ENCODE measurements around the gene CCDC185.

The CCDC185 gene

DNA sequence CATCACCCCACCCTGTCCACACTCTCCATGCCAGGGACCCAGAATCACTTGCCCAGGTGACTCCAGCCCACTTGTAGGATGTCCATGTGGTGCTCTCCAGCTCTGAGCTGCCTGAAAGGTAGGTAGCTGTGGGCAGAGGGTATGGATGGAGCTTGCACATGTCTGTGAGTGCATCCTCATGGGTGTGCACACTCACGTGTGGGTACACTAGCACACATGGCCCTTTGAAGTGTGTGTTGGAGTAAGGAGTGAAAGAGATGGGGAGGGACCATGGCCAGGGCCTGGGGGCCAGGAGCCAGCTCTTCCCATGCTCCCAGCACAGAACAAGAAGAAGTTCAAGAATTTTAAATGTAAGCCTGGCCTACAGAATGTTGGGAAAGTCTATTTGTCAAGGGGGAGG is 50.2 kb downstream of the CCDC185 start:
- DNase-seq, result no peak

DNA sequence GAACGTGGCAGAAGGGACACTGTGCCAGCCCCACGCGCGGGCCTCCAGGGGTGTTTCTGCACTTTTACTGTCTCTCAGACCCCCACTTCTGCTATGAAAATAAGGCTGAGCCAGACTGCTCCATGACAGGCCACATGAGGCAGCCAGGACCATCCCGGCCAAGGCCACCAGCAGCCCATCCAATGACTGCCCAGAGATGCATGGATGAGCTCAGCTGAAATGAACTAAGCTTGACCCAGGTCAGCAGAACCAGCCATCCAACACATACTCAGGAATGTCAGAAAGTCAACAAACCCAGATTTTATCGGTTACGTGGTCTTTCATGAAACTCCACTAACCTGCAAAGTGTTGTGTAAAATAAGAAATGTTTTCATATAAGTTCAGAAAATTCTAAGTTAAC is 51.2 kb downstream of the CCDC185 start:
- DNase-seq, result no peak

Measured in activated naive CD4-positive, alpha-beta T cell (primary cell).